Gastrocnemius medialis (tissue), 4 donors: Measurements from ENCODE around the gene SHC3. TPM values are rescaled to one million over a fixed set of nuclear protein-coding genes. Genes with fewer than 3 reads are reported as not detected.

Experiments used
- ATAC-seq, 2 donors: fragments of 150-250 bp; one replicate each; pipeline ENCODE4 v1.9.1; 2016
- DNase-seq, 2 donors: peaks; one replicate each; pipeline ENCODE4 v3.0.0-alpha.2; 2019
- H3K27ac ChIP-seq, 4 donors: fragments of 200-600 bp; sonication (generic); 1 replicate in 1 of 4; 2 replicates in 3 of 4; pipeline ENCODE4 v1.5.1; 2016 to 2018; ENCODE audit warnings: mild to moderate bottlenecking in 2 of 4, moderate library complexity in 1 of 4
- H3K27me3 ChIP-seq, 3 donors: fragments of 200-600 bp; sonication (generic) in 2 of 3; 1 replicate in 1 of 3; 2 replicates in 2 of 3; pipeline versions ENCODE4 v1.5.1 to v1.6.0; 2016 to 2019; ENCODE audit warnings: mild to moderate bottlenecking in 1 of 3, moderate library complexity in 1 of 3
- H3K36me3 ChIP-seq, 2 donors: fragments of 200-600 bp; sonication (generic) in 1 of 2; one replicate each; pipeline ENCODE4 v1.5.1; 2017 to 2018
- H3K4me1 ChIP-seq, 2 donors: fragments of 200-600 bp; sonication (generic) in 1 of 2; one replicate each; pipeline ENCODE4 v1.5.1; 2016 to 2017; ENCODE audit warnings: mild to moderate bottlenecking in 2 of 2
- H3K4me3 ChIP-seq, 4 donors: fragments of 200-600 bp; sonication (generic) in 3 of 4; 1 replicate in 1 of 4; 2 replicates in 3 of 4; pipeline ENCODE4 v1.5.1; 2016 to 2019; ENCODE audit warnings: mild to moderate bottlenecking in 2 of 4
- H3K9me3 ChIP-seq, 3 donors: fragments of 200-600 bp; sonication (generic) in 2 of 3; 1 replicate in 1 of 3; 2 replicates in 2 of 3; pipeline ENCODE4 v1.5.1; 2016 to 2019
- POLR2A ChIP-seq, 2 donors: fragments of 450-650 bp; IDR thresholded peaks; one replicate each; pipeline ENCODE4 v1.6.1; 2017; ENCODE audit warnings: antibody characterized with exemption in 2 of 2, mild to moderate bottlenecking in 2 of 2, moderate library complexity in 2 of 2
- in situ Hi-C, 4 donors: fragments of 200-750 bp; cut with MboI; loops; one replicate each; pipeline versions ENCODE4 v1.15.0 to v1.8.0; 2017; ENCODE audit warnings: low sequenced_read_pairs in 4 of 4
- intact Hi-C: fragments of 100-400 bp; cut with DNase I; formaldehyde crosslinking; loops from one replicate; pipeline ENCODE4 v1.15.1; 2023; ENCODE audit warnings: low total_unique reads
- total RNA-seq, 4 donors: library from RNA; depleted of rRNA; stranded (reverse); fragments of >200 nt; gene quantifications; one replicate each; pipeline versions ENCODE4 v1.1.0 to v1.2.3, GENCODE V29; 2016
- TF ChIP-seq, protein P1 (sequence below), 5 experiments: fragments of 450-650 bp in 3 of 5; fragments of 200-600 bp in 2 of 5; sonication (generic) in 2 of 5; IDR thresholded peaks in 4 of 5; conservative IDR thresholded peaks in 1 of 5; 1 replicate in 4 of 5; 2 replicates in 1 of 5; pipeline ENCODE4 v1.5.1; 2016 to 2019; ENCODE audit warnings: antibody characterized with exemption in 5 of 5, mild to moderate bottlenecking in 3 of 5, moderate library complexity in 3 of 5

Gene SHC3
- total RNA-seq, 4 donors from 2014 or later: 0.09 to 0.29 (median 0.15) TPM; not detected in 1

DNA sequence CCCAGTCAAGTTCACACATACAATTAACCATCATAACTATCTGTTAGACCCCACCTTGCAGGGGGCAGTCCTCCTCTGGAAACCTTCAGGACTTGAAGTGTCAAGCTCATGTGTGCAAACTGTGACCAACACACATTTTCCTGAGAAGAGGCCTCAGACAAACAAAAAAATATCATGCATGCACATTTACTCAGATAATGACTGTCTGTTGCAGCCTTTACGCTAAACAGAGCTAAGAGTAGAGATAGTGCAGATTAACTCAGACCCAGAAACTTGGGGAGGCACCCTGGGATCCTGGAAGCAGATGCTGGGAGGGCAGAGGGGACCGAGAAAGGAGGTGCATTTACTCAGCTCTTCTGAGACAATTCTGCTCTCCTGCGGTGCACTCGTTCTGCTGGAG lies 191.0 kb downstream of the SHC3 start:
- no peak for DNase-seq
- TF ChIP-seq POLR2A (IDR thresholded peaks at IDR 0.05): no peak
- TF ChIP-seq, protein P1, sequence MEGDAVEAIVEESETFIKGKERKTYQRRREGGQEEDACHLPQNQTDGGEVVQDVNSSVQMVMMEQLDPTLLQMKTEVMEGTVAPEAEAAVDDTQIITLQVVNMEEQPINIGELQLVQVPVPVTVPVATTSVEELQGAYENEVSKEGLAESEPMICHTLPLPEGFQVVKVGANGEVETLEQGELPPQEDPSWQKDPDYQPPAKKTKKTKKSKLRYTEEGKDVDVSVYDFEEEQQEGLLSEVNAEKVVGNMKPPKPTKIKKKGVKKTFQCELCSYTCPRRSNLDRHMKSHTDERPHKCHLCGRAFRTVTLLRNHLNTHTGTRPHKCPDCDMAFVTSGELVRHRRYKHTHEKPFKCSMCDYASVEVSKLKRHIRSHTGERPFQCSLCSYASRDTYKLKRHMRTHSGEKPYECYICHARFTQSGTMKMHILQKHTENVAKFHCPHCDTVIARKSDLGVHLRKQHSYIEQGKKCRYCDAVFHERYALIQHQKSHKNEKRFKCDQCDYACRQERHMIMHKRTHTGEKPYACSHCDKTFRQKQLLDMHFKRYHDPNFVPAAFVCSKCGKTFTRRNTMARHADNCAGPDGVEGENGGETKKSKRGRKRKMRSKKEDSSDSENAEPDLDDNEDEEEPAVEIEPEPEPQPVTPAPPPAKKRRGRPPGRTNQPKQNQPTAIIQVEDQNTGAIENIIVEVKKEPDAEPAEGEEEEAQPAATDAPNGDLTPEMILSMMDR (IDR thresholded peaks at IDR 0.05 in 4 of 5, conservative IDR thresholded peaks at IDR 0.05 in 1 of 5): no peak
- intact Hi-C loops (loop anchor here (10.0 kb wide), 1 partner anchor 243 kb away; no protein-coding TSS in a partner anchor), in situ Hi-C loops (loop anchor here in 1 of 4 donors (25.0 kb wide), 1 partner anchor 250 kb away; no protein-coding TSS in a partner anchor)
- Histone ChIP-seq H3K36me3 (no peaks in the 10 kb centered on the region), H3K4me3 (no peak overlapping the region), H3K27ac (no peak overlapping the region), H3K27me3 (peaks cover 10 to 18% (median 11%) of the 10 kb centered on the region in 3 donors), H3K9me3 (no peaks in the 10 kb centered on the region), H3K4me1 (no peaks in the 10 kb centered on the region)
- ATAC-seq: no peak

DNA sequence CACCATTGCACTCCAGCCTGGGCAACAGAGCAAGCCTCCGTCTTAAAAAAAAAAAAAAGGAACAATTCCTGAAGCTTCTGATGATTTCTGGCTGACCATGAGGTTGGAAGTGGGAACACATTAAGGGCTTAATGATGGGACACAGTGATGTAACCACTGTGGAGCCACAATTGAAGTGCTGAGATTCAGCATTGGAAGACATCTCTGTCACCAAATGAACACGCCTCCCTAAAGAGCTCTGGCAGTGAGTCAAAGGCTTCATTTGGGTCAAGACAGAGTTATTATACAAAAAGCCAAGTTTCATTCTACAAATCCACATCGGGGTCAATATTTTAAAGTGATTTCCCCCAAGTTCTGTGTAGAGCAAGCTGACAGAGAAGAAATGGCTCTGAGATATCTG lies 191.8 kb downstream of the SHC3 start:
- intact Hi-C loops (loop anchor here (10.0 kb wide), 1 partner anchor 242 kb away; no protein-coding TSS in a partner anchor), in situ Hi-C loops (loop anchor here in 1 of 4 donors (25.0 kb wide), 1 partner anchor 249 kb away; no protein-coding TSS in a partner anchor)
- no peak for ATAC-seq
- H3K4me3 ChIP-seq: no peak overlapping the region
- H3K27me3 ChIP-seq: peaks cover 1 to 9% (median 2%) of the 10 kb centered on the region in 3 donors
- no peaks in the 10 kb centered on the region for H3K36me3 ChIP-seq
- TF ChIP-seq POLR2A (IDR thresholded peaks at IDR 0.05): no peak
- TF ChIP-seq, protein P1 (IDR thresholded peaks at IDR 0.05 in 4 of 5, conservative IDR thresholded peaks at IDR 0.05 in 1 of 5): no peak
- H3K9me3 ChIP-seq: no peaks in the 10 kb centered on the region
- no peak for DNase-seq
- no peaks in the 10 kb centered on the region for H3K4me1 ChIP-seq
- no peak overlapping the region for H3K27ac ChIP-seq

DNA sequence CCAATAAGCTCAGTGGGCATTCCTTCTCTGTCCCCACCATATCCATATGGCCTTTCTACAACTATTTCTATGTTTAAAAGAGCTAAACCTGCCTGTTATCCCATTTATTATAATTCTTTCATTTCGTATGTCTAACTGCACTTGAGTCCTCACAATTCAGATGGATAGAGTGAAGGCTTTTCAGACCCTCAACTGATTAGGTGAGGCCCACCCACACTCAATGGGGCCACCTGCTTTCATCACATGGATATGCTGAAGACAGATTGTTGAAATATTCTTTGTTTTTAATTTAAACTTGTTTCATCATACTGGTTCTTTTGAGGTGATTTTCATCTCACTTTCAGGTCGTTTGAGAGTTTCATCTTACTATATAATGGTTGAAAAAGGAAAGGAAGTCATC lies 193.0 kb downstream of the SHC3 start:
- H3K4me1 ChIP-seq: no peaks in the 10 kb centered on the region
- H3K36me3 ChIP-seq: no peaks in the 10 kb centered on the region
- no peaks in the 10 kb centered on the region for H3K9me3 ChIP-seq
- intact Hi-C loops: loop anchor here (10.0 kb wide), 1 partner anchor 241 kb away; no protein-coding TSS in a partner anchor
- no peaks in the 10 kb centered on the region for H3K27me3 ChIP-seq
- no peak for ATAC-seq
- DNase-seq: no peak
- no peak overlapping the region for H3K27ac ChIP-seq
- TF ChIP-seq, protein P1 (IDR thresholded peaks at IDR 0.05 in 4 of 5, conservative IDR thresholded peaks at IDR 0.05 in 1 of 5): no peak
- TF ChIP-seq POLR2A (IDR thresholded peaks at IDR 0.05): no peak
- in situ Hi-C loops: loop anchor here in 1 of 4 donors (25.0 kb wide), 1 partner anchor 248 kb away; no protein-coding TSS in a partner anchor
- no peak overlapping the region for H3K4me3 ChIP-seq

DNA sequence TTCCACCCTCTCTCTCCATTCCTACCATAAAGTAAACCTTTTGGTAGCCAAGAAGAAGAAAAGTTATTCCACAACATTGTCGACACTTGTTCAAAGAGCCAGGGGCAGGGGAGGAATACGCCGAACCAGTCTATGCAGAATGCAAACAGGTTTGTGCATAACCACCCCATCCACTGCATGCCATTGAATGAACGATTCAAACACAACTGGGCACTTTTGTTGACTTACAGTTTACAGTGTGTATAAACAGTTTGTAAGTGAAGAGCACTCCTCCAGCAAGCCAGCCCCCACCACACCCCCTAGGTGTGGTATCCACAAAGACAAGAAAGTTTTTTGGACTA lies 194.1 kb downstream of the SHC3 start:
- no peak for ATAC-seq
- DNase-seq: no peak
- Histone ChIP-seq H3K9me3 (no peaks in the 10 kb centered on the region), H3K4me1 (no peaks in the 10 kb centered on the region), H3K36me3 (no peaks in the 10 kb centered on the region), H3K27me3 (no peaks in the 10 kb centered on the region), H3K4me3 (no peak overlapping the region), H3K27ac (no peak overlapping the region)
- TF ChIP-seq POLR2A (IDR thresholded peaks at IDR 0.05): no peak
- TF ChIP-seq, protein P1 (IDR thresholded peaks at IDR 0.05 in 4 of 5, conservative IDR thresholded peaks at IDR 0.05 in 1 of 5): no peak
- intact Hi-C loops (loop anchor here (10.0 kb wide), 1 partner anchor 240 kb away; no protein-coding TSS in a partner anchor), in situ Hi-C loops (loop anchor here in 1 of 4 donors (25.0 kb wide), 1 partner anchor 247 kb away; no protein-coding TSS in a partner anchor)
